ENCODE data around the gene CYP4V2.

CYP4V2 gene

GRCh38 chr4:186191200-186192065 lies at the start of gene CYP4V2:
Gene CYP4V2, plus strand, starts transcription at chr4:186191567. Its CDS starts 257 bp downstream, at chr4:186191824.
- DNase-seq = peak; percentile 77

- peak; percentile 90 for DNase-seq
Measured at GRCh38 chr4:186144198-186144945, 47.0 kb upstream of the CYP4V2 start.

- DNase-seq = peak; percentile 80
Measured at GRCh38 chr4:186144946-186145569, 46.3 kb upstream of the CYP4V2 start.

DNA sequence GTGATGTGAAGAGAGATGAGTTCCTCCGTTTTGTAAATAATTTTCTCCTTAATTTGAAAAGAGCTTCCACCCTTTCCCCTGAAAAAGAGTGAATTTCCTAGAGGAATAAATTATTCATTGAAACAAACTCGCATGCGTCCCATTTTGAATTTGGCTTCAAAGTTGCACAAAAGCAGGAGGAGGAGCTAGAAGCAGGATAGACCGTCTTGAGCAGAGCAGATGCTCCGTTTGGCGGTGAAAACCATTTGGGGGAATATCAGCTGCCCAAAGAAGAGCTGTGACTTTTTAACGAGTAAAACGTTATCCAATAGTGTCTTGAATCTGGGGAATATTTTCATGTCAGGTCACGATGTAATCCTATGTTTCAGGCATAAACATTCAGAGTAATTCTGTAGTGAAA lies 44.9 kb upstream of the CYP4V2 start:
- DNase-seq = no peak

- no peak for DNase-seq
Measured at GRCh38 chr4:186148336-186148975, 42.9 kb upstream of the CYP4V2 start.

GRCh38 chr4:186149872-186150271 lies 41.5 kb upstream of the CYP4V2 start:
- peak; percentile 48 for DNase-seq

- no peak for DNase-seq
Measured at GRCh38 chr4:186150926-186151325, 40.4 kb upstream of the CYP4V2 start.

GRCh38 chr4:186151499-186151898 lies 39.9 kb upstream of the CYP4V2 start:
- no peak for DNase-seq

DNA sequence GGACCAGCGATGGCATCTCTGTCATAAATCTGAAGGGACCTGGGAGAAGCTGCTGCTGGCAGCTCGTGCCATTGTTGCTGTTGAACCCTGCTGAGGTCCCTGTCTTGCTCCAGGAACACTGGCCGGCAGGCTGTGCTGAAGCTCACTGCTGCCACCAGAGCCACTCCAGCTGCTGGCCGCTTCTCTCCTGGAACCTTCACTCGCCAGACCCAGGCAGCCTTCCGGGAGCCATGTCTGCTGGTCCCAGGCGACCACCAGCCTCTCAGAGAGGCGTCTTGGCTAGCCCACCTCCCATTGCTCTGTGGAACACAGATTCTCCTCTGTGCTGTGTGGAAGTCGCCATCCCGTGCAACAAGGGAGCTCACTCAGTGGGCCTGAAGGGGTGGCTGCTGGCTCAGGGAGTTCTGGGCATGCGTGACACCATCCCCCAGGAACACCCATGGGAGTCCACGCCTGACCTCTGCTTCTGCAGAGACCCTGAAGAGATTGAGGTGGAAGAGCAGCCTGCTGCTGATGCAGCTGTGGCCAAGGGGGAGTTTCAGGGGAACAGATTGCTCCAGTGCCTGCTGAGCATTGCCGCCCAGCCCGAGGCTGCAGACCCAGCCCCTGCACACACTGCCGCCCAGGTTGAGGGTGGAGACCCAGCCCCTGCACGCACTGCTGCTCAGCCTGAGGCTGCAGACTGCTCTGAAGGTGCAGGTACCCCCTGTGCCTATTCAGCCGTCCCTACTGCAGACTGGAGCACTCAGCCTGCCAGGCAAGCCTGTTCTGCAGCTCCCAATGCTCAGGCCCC lies 33.1 kb upstream of the CYP4V2 start:
- DNase-seq = no peak

DNA sequence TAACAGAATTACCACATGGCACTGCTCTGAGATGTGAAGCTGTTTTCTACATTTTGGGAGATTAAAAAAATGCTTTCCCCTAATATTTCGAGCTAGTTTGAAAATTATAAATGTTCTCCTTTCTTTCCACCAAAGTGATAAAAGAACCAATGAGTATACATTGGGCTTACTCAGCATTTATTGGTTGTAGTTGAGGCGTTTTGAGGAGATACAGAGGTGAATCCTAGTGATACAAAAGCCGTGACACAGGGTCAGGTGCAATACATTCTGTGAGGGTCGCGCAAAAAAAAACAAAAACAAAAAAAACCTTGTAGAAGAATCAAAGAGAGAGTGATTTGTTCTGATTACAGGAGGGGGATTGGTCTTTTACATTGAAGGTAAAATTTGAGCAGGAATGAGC lies 32.4 kb upstream of the CYP4V2 start:
- DNase-seq = no peak

GRCh38 chr4:186159613-186160012 lies 31.8 kb upstream of the CYP4V2 start:
- no peak for DNase-seq

DNA sequence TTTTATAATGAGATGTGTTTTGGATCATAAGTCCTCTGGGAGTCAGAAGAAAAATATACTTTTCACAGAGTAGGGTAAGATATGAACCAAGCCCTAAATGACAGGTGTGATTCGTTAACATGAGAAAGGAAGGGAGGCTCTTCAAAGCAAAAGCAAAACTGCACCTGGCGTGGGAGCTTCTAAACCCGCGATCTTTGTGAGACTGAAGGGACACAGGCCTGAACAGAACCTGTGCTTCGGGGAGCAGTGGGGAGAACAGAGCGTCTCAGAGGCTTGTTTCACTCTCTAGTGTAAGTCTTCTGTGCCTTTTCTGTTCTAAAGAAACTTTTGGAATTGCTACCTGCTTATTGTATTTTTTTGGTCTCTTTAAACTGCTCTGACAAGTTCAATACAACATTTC lies 30.2 kb upstream of the CYP4V2 start:
- no peak for DNase-seq

DNA sequence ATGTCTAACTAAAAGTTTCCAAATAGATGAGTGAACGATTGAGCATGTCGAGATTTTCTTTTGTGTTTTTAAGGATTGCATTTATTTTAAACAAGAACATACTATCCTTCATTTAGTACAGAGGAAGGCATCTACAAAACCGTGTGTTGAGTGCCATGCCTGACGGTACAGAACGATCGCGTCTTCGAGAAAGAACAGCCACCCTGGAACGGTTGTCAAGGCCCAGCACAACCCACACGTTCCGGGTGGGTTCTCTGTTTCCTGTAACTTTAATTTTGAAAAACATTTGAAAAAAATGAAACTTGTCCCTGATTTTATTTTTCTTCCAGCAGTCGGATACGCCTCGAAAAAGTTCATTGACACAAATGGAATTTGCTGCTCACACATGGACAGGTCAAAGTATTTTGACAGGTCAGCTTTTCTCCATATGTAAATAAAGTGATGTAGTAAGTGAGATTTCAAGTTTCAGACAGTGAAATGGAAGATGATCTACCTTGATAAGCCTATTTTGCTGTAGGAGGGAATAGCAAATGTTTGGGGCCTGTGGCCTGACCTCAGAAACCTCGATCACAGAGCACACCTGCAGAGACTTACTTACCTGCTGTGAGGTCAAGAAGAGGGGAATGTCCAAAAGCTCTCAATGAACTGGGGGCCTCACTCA lies 24.4 kb upstream of the CYP4V2 start:
- no peak for DNase-seq

GRCh38 chr4:186167605-186168004 lies 23.8 kb upstream of the CYP4V2 start:
- no peak for DNase-seq

GRCh38 chr4:186168750-186169149 lies 22.6 kb upstream of the CYP4V2 start:
- DNase-seq = no peak

DNA sequence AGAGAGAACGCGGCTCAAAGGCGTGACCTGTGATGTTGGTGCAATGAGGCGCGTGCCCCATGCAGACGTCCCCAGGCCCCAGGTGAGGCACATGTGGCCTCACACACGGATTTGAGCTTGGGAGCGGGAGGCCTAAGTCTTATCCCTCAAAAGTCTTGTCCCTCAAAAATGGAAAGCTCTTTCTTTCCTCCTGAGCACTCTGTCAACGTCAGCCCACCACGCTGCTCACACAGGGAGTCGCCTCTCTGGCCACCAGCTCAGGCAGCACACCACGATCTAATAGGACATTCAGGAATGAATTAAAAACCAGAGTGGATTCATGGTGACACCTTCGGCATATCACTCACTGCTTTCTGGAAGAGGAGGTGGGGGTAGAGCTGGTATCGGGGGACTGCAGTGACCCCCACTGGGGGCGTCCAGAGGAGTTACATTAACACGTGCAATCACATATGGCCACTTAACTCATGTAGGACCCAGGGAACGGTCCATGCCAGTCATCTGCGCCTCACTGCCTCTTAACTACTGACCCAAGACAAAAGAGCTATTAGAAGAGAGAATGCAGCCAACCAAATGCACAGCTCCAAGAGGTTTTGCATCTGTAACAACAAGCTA lies 21.9 kb upstream of the CYP4V2 start:
- no peak for DNase-seq

DNA sequence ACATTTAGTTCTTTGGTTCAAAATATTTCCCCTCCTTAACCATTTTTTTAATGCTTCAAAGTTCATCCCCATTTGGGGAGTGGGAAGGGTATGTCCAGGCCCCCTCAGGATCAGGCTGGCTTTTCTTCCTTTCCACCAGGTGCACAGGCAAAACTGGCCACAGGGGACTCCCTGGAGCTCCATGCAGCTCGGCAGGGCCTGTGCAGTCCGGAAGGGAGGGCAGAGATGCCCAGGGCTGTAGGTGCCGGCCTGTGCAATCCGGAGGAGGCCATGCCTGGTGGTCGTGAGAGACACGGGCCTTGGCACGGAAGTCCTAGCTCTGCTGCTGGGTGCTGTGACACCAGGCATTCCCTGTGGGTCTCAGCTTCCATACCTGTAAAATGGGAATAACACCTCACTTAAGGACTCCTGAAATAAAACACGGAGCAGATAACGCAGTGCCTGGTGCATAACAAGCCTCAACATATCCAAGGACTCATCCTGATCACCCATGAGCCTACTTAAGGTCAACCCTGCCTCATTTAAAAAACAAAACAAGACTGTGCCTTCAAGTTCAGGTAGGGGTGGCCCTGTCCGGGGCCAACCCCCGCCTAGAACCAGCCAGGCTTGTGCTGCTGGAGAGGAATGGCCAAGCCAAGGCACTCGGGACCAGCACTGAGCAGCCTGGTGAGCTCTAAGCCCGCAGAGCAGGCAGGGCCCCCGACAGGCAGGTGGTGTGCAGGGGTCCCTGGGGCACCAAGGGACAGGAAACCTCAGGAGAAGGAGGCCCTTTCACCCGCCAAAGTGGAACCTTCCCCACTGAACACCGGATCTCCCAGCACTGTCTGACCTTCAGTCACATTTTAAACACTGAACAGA lies 21.2 kb upstream of the CYP4V2 start:
- DNase-seq = no peak

GRCh38 chr4:186170966-186171365 lies 20.4 kb upstream of the CYP4V2 start:
- DNase-seq = no peak

GRCh38 chr4:186172546-186172945 lies 18.8 kb upstream of the CYP4V2 start:
- DNase-seq = no peak

DNA sequence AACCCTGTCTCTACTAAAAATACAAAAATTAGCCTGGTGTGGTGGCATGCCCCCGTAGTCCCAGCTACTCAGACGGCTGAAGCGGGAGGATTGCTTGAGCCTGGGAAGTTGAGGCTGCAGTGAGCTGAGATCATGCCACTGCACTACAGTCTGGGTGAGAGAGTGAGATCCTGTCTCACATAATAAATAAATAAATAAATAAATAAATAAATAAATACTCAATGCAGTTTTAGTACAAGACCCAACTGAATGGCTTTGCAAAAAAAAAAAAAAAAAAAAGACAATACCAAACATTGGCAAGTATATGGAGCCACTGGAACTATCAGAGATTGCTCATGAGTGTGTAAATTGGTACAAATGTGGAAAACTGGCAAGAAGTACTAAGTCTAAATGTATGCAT lies 3.3 kb upstream of the CYP4V2 start:
- no peak for DNase-seq
